ENCODE measurements around the gene SKI. TPM values are rescaled to one million over a fixed set of nuclear protein-coding genes. Genes with fewer than 3 reads are reported as not detected.

SKI gene
- total and polyA plus RNA-seq, 2 donors (not counting 1 experiment from before 2014, with no cell fraction given), result 14.9 to 74.9 TPM

GRCh38 chr1:2298685-2299084, 70.6 kb downstream of the SKI start:
- Histone ChIP-seq H3K9ac (ENCODE audit: low read length) (no peak overlapping the region), H3K27me3 (replicated peaks in 1 of 4; ENCODE audit: control extremely low read depth in 1 of 4, control insufficient read depth in 3 of 4, insufficient read depth in 4 of 4, low read length in 3 of 4) (no peaks in the 10 kb centered on the region), H3K4me1 (ENCODE audit: control insufficient read depth in 2 of 2, insufficient read depth in 2 of 2, low read length in 2 of 2) (peaks cover 54 to 74% of the 10 kb centered on the region in 2 donors), H3K36me3 (replicated peaks in 1 of 2; ENCODE audit: control extremely low read depth in 1 of 2, control insufficient read depth in 1 of 2, extremely low read depth in 1 of 2, insufficient read depth in 2 of 2, low read length in 1 of 2) (peaks cover 0 to 16% of the 10 kb centered on the region in 2 experiments), H3K9me3 (ENCODE audit: control extremely low read depth in 1 of 3, control insufficient read depth in 2 of 3, insufficient read depth in 1 of 3, low read length in 2 of 3) (no peaks in the 10 kb centered on the region), H3K27ac (ENCODE audit: low read length in 2 of 2) (peak overlapping the region in 1 of 2 donors; percentile 99), H3K4me3 (ENCODE audit: control extremely low read depth in 1 of 5, extremely low read depth in 1 of 5, insufficient read depth in 1 of 5, low read depth in 2 of 5, low read length in 4 of 5) (no peak overlapping the region), H3K79me2 (ENCODE audit: control insufficient read depth, insufficient read depth, low read length) (peaks cover 88% of the 10 kb centered on the region), H4K20me1 (ENCODE audit: control insufficient read depth, insufficient read depth, low read length, poor library complexity, severe bottlenecking) (peaks cover 27% of the 10 kb centered on the region), H3K4me2 (replicated peaks; ENCODE audit: low read depth, low read length, poor library complexity, severe bottlenecking) (peak overlapping the region; percentile 94), H2AFZ (ENCODE audit: insufficient read depth, low read depth, low read length, poor library complexity, severe bottlenecking) (no peak overlapping the region)
- POLR2A ChIA-PET, result interaction anchor here (4.4 kb wide), 1 partner anchor 69 kb away, joined by 30 read pairs; no protein-coding TSS in a partner anchor
- no peak for ATAC-seq (ENCODE audit: low read depth)
- CTCF ChIA-PET, result interaction anchor here (0.9 to 2.9 kb wide), 5 partner anchors 17 to 104 kb away, joined by 3 to 27 read pairs (median 3); no protein-coding TSS in a partner anchor
- no peaks in the 10 kb centered on the region for H3K9me3 Mint-ChIP-seq (ENCODE audit: insufficient read depth)
- 98% methylated on average over 12 of the region's 12 CpGs for WGBS (ENCODE audit: insufficient coverage)
- H3K27me3 Mint-ChIP-seq, result no peaks in the 10 kb centered on the region
- TF ChIP-seq, protein P1, sequence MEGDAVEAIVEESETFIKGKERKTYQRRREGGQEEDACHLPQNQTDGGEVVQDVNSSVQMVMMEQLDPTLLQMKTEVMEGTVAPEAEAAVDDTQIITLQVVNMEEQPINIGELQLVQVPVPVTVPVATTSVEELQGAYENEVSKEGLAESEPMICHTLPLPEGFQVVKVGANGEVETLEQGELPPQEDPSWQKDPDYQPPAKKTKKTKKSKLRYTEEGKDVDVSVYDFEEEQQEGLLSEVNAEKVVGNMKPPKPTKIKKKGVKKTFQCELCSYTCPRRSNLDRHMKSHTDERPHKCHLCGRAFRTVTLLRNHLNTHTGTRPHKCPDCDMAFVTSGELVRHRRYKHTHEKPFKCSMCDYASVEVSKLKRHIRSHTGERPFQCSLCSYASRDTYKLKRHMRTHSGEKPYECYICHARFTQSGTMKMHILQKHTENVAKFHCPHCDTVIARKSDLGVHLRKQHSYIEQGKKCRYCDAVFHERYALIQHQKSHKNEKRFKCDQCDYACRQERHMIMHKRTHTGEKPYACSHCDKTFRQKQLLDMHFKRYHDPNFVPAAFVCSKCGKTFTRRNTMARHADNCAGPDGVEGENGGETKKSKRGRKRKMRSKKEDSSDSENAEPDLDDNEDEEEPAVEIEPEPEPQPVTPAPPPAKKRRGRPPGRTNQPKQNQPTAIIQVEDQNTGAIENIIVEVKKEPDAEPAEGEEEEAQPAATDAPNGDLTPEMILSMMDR (IDR thresholded peaks at IDR 0.05), result no peak
- no peak for TF ChIP-seq EZH2 (IDR thresholded peaks at IDR 0.05; ENCODE audit: borderline replicate concordance, insufficient read depth, low read depth, low read length, poor library complexity, severe bottlenecking)
- DNase-seq, result no peak
- peak overlapping the region; percentile 80 for H3K27ac Mint-ChIP-seq
- H3K4me1 Mint-ChIP-seq, result peaks cover 76% of the 10 kb centered on the region
- peak overlapping the region; percentile 52 for H3K4me3 Mint-ChIP-seq
- intact Hi-C loops (cut with micrococcal nuclease), result no loop called here

GRCh38 chr1:2299131-2299627, 71.1 kb downstream of the SKI start:
- CTCF ChIA-PET, result interaction anchor here (0.9 to 2.9 kb wide), 8 partner anchors 12 to 104 kb away, joined by 3 to 27 read pairs (median 3); no protein-coding TSS in a partner anchor
- Mint-ChIP-seq H3K27ac (peak overlapping the region; percentile 99), H3K4me3 (peak overlapping the region; percentile 57), H3K4me1 (peaks cover 71% of the 10 kb centered on the region), H3K27me3 (no peaks in the 10 kb centered on the region), H3K9me3 (ENCODE audit: insufficient read depth) (no peaks in the 10 kb centered on the region)
- Histone ChIP-seq H3K36me3 (replicated peaks in 1 of 2; ENCODE audit: control extremely low read depth in 1 of 2, control insufficient read depth in 1 of 2, extremely low read depth in 1 of 2, insufficient read depth in 2 of 2, low read length in 1 of 2) (peaks cover 0 to 18% of the 10 kb centered on the region in 2 experiments), H3K4me2 (replicated peaks; ENCODE audit: low read depth, low read length, poor library complexity, severe bottlenecking) (peak overlapping the region; percentile 94), H4K20me1 (ENCODE audit: control insufficient read depth, insufficient read depth, low read length, poor library complexity, severe bottlenecking) (peaks cover 22% of the 10 kb centered on the region), H2AFZ (ENCODE audit: insufficient read depth, low read depth, low read length, poor library complexity, severe bottlenecking) (no peak overlapping the region), H3K79me2 (ENCODE audit: control insufficient read depth, insufficient read depth, low read length) (peaks cover 88% of the 10 kb centered on the region), H3K27me3 (replicated peaks in 1 of 4; ENCODE audit: control extremely low read depth in 1 of 4, control insufficient read depth in 3 of 4, insufficient read depth in 4 of 4, low read length in 3 of 4) (no peaks in the 10 kb centered on the region), H3K4me3 (ENCODE audit: control extremely low read depth in 1 of 5, extremely low read depth in 1 of 5, insufficient read depth in 1 of 5, low read depth in 2 of 5, low read length in 4 of 5) (peak overlapping the region in 1 of 5 experiments; percentile 51), H3K27ac (ENCODE audit: low read length in 2 of 2) (peak overlapping the region; percentile 99), H3K9ac (ENCODE audit: low read length) (peak overlapping the region; percentile 90), H3K4me1 (ENCODE audit: control insufficient read depth in 2 of 2, insufficient read depth in 2 of 2, low read length in 2 of 2) (peaks cover 49 to 69% of the 10 kb centered on the region in 2 donors), H3K9me3 (ENCODE audit: control extremely low read depth in 1 of 3, control insufficient read depth in 2 of 3, insufficient read depth in 1 of 3, low read length in 2 of 3) (no peaks in the 10 kb centered on the region)
- POLR2A ChIA-PET, result interaction anchor here (0.6 to 4.4 kb wide), 3 partner anchors 13 to 1132 kb away, joined by 5 to 30 read pairs (median 19); no protein-coding TSS in a partner anchor
- intact Hi-C loops (cut with micrococcal nuclease), result no loop called here
- TF ChIP-seq, protein P1 (IDR thresholded peaks at IDR 0.05), result no peak
- TF ChIP-seq EZH2 (IDR thresholded peaks at IDR 0.05; ENCODE audit: borderline replicate concordance, insufficient read depth, low read depth, low read length, poor library complexity, severe bottlenecking), result no peak
- 80% methylated on average over 20 of the region's 24 CpGs for WGBS (ENCODE audit: insufficient coverage)
- DNase-seq (no peak), ATAC-seq (ENCODE audit: low read depth) (no peak)

All from B cell (primary cell).